Measurements from ENCODE around the gene AQR. TPM values are rescaled to one million over a fixed set of nuclear protein-coding genes. Genes with fewer than 3 reads are reported as not detected.

The AQR gene
- total and polyA plus RNA-seq, 2 experiments from 2014 or later = 42.3 to 67.3 TPM

- TF ChIP-seq REST (IDR thresholded peaks at IDR 0.05; ENCODE audit: unreplicated experiment) (no peak), EZH2phosphoT487 (IDR thresholded peaks at IDR 0.05; ENCODE audit: unreplicated experiment) (no peak)
Observed at GRCh38 chr15:34837246-34838016, 132.1 kb downstream of the AQR start (continued).

GRCh38 chr15:34828145-34828911, 141.2 kb downstream of the AQR start:
- H3K79me2 ChIP-seq (replicated peaks; ENCODE audit: insufficient read depth) = no peaks in the 10 kb centered on the region
- ATAC-seq (no peak), DNase-seq (ENCODE audit: low spot score) (no peak)
- Mint-ChIP-seq H3K27me3 (ENCODE audit: insufficient read depth, low read depth, poor library complexity) (no peaks in the 10 kb centered on the region), H3K27ac (no peak overlapping the region), H3K9me3 (no peaks in the 10 kb centered on the region), H3K36me3 (ENCODE audit: low read depth) (no peaks in the 10 kb centered on the region), H3K4me1 (no peaks in the 10 kb centered on the region), H3K4me3 (no peak overlapping the region)
- no peaks in the 10 kb centered on the region for H4K20me1 ChIP-seq (replicated peaks; ENCODE audit: insufficient read depth)
- no peak overlapping the region for H3K4me3 ChIP-seq
- no peaks in the 10 kb centered on the region for H3K4me1 ChIP-seq (ENCODE audit: insufficient read depth)
- no peak overlapping the region for H3K4me2 ChIP-seq
- no peak overlapping the region for H3K27ac ChIP-seq (ENCODE audit: low read depth)
- no peaks in the 10 kb centered on the region for H3K36me3 ChIP-seq (ENCODE audit: insufficient read depth)
- no peaks in the 10 kb centered on the region for H3K27me3 ChIP-seq (ENCODE audit: insufficient read depth)
- H3K9me2 ChIP-seq (ENCODE audit: insufficient read depth) = no peaks in the 10 kb centered on the region
- H2AFZ ChIP-seq = no peak overlapping the region
- no peaks in the 10 kb centered on the region for H3F3A ChIP-seq (replicated peaks; ENCODE audit: low read depth)
- TF ChIP-seq CTCF (conservative IDR thresholded peaks at IDR 0.05; ENCODE audit: low read depth in 2 of 2) = no peak
- TF ChIP-seq POLR2AphosphoS5 (IDR thresholded peaks at IDR 0.05; ENCODE audit: low read depth) = no peak
- TF ChIP-seq CREB1 (CRISPR knock-in tag; IDR thresholded peaks at IDR 0.05; ENCODE audit: low read depth) = no peak
- no peak for TF ChIP-seq STAT1 (IDR thresholded peaks at IDR 0.05; ENCODE audit: unreplicated experiment)
- no peak for TF ChIP-seq ZNF462 (CRISPR knock-in tag; IDR thresholded peaks at IDR 0.05)
- TF ChIP-seq ETS1 (IDR thresholded peaks at IDR 0.05) = no peak
- no peak for TF ChIP-seq ZNF114 (CRISPR knock-in tag; IDR thresholded peaks at IDR 0.05)

All from GM23338 (cell line).